GM10266 (cell line): ENCODE results near the gene USP33.
"Not testable (repeated sequence)": the region's sequence is repeated elsewhere in the genome, so short reads cannot be mapped to it uniquely, and the experiment has no call there.

Experiments used
- DNase-seq: peaks from one replicate; pipeline ENCODE4 v3.0.0; 2012; ENCODE audit errors: extremely low spot score
- TF ChIP-seq, protein P1 (sequence below): IDR thresholded peaks from 2 replicates; pipeline ENCODE4 v1.5.1; 2012; ENCODE audit warnings: mild to moderate bottlenecking, low read depth; ENCODE audit not compliant: control insufficient read depth, insufficient read depth; ENCODE audit errors: missing control alignments

USP33 gene

DNA sequence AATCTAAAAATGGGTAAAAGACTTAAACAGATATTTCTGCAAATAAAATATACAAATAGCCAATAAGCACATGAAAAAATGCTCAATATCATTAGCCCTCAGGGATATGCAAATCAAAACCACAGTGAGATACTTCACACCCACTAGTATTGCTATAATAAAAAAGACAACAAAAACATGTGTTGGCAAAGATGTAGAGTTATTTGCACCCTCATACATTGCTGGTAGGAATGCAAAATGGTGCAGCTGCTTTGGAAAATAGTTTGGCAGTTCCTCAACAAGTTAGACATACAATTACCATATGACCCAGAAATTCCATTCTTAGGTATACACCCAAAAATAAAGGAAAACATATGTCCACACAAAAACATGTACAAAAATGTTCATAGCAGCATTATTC lies 107.4 kb downstream of the USP33 start:
- no peak for DNase-seq
- TF ChIP-seq, protein P1, sequence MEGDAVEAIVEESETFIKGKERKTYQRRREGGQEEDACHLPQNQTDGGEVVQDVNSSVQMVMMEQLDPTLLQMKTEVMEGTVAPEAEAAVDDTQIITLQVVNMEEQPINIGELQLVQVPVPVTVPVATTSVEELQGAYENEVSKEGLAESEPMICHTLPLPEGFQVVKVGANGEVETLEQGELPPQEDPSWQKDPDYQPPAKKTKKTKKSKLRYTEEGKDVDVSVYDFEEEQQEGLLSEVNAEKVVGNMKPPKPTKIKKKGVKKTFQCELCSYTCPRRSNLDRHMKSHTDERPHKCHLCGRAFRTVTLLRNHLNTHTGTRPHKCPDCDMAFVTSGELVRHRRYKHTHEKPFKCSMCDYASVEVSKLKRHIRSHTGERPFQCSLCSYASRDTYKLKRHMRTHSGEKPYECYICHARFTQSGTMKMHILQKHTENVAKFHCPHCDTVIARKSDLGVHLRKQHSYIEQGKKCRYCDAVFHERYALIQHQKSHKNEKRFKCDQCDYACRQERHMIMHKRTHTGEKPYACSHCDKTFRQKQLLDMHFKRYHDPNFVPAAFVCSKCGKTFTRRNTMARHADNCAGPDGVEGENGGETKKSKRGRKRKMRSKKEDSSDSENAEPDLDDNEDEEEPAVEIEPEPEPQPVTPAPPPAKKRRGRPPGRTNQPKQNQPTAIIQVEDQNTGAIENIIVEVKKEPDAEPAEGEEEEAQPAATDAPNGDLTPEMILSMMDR = no peak

DNA sequence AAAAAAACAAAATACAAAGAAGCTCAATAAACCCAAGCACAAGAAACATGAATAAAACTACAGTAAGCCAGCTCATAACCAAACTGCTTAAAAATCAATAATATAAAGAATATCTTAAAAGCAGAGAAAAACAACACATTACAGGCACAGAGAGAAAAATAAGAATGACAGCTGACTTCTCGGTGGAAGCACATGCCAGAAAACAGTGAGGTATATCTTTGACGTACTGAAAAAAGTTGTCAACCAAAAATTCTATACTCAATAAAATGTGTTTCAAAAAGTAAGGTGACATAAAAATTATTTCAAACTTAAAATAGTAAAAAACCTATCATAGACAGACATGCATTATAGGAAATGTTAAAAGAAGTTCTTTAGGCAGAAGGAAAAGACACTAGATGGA lies 110.5 kb downstream of the USP33 start:
- DNase-seq = no peak
- TF ChIP-seq, protein P1 = no peak

DNA sequence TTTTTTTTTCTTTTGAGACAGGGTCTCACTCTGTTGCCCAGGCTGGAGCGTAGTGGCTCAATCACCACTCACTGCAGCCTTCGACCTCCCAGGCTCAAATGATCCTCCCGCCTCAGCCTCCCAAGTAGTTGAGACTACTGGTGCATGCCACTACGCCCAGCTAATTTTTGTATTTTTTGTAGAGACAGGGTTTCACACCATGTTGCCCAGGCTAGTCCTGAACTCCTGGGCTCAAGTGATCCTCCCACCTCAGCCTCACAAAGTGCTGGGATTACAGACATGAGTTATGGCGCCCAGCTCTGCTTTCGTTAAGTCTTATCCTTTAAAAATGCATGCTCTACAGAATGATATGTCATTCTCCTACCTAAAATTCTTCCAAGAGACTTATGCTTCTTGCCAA lies 113.4 kb downstream of the USP33 start:
- DNase-seq = not testable (repeated sequence)
